Activated CD8-positive, alpha-beta memory T cell treated with anti-CD3 and anti-CD28 coated beads, Interleukin-2, amount 50 U/mL, for 48 hours (primary cell): ENCODE measurements around the gene PFAS.

Source experiments
- DNase-seq: peaks from one replicate; pipeline ENCODE4 v3.0.0-alpha.2; 2020

Gene PFAS

DNA sequence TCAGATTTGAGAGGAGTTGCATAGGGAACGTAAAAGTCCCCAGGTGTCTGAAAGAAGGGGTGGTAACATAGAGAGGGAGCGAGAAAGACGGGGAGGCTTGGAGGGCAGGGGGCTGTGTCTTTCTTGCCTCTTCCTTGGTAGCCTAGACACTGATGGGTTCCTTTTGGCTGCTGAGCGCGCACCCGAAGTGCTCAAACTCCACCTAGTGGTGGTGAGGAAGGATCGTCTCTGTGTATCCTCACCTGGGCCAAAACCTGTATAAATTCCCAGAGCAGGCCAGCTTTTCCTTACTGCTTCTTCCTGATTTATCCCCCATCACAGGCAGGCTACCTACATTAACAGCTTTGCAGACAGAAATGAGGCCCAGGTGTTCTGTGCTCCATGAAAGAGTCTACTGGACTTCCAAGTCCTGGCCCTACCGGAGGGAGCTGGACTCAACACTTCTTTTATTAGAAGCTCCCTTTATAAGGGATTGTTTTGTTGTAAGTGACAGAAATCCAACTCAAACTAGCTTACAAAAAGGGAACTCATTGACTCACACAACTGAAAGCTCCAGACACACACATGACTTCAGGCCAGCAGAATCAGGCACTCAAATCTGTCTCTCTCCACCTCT, 51.6 kb downstream of the PFAS start:
- DNase-seq: peak; percentile 71

GRCh38 chr17:8310601-8311123, 61.6 kb downstream of the PFAS start:
- DNase-seq: no peak

- DNase-seq: no peak
Measured at GRCh38 chr17:8311131-8311790, 62.2 kb downstream of the PFAS start.

DNA sequence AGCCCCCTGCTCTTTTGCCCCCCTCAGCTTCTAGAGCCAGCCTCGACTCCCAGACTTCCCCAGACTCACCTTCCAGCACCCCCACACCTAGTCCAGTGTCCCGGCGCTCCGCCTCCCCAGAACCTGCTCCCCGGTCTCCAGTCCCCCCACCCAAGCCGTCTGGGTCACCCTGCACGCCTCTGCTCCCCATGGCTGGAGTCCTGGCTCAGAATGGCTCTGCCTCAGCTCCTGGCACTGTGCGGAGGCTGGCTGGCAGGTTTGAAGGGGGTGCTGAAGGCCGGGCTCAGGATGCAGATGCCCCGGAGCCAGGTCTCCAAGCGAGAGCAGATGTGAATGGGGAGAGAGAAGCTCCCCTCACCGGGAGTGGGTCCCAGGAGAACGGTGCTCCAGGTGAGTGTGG, 63.2 kb downstream of the PFAS start:
- no peak for DNase-seq

DNA sequence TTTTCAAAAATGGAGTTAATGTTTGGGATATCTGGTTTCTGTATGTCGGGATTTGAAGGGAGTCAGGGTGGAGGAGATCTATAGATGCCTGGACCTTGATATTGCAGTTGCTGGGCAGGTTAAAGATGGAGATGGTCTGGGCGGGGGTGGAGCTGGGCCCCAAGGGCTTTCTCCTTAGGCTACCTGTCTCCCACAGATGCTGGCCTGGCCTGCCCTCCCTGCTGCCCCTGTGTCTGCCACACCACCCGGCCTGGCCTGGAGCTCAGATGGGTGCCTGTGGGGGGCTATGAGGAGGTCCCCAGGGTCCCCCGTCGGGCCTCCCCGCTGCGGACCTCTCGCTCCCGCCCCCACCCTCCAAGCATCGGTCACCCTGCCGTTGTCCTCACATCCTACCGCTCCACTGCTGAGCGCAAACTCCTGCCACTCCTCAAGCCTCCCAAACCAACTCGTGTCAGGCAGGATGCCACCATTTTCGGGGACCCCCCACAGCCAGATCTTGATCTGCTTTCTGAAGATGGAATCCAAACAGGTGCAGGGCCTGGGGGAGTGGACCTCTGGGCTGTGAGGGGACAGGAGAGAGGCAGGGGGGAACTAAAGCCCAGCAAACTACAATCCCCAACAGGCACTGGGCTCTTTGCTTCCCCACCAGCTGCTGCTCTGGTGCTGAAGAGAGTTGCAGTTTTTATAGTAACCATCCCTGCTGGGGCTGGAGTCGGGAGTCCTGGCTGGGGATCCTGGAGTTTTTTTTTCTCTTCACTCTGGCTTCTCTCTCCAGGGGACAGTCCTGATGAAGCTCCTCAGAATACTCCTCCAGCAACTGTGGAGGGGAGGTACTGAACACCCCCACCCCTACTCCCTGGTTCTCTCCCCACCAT, 63.9 kb downstream of the PFAS start:
- no peak for DNase-seq

GRCh38 chr17:8314797-8315763, 66.0 kb downstream of the PFAS start:
- DNase-seq: no peak

DNA sequence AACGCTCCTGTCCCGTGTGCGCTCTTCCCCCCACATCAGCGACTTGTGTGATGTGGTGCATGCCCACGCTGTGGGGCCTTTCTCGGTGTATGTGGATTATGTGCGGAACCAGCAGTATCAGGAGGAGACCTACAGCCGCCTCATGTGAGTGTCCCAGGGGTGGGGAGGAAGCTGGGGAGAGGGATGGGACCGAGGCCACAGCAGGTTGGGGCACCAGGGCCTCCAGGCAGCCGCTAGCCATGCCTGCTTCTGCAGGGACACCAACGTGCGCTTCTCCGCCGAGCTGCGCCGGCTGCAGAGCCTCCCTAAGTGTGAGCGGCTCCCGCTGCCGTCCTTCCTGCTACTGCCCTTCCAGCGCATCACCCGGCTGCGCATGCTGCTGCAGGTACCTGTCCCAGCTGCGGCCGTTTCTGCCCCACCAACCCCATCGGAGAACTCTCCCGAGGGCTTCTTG, 66.7 kb downstream of the PFAS start:
- no peak for DNase-seq

GRCh38 chr17:8318010-8318935, 69.2 kb downstream of the PFAS start:
- no peak for DNase-seq
